LoVo (cell line): Measurements from ENCODE around the gene ARHGAP22.
A peak's percentile ranks its signal among the peaks of the same experiment; 100 is the strongest.

ENCODE experiments used
- DNase-seq: peaks from one replicate; pipeline ENCODE4 v3.0.0-alpha.2; 2016; ENCODE audit warnings: low spot score

Gene ARHGAP22

GRCh38 chr10:48511875-48512231, 93.0 kb downstream of the ARHGAP22 start:
- DNase-seq, result no peak

GRCh38 chr10:48511066-48511874, 93.6 kb downstream of the ARHGAP22 start:
- DNase-seq, result no peak

- no peak for DNase-seq
These were observed 94.7 kb downstream of the ARHGAP22 start for GRCh38 chr10:48509974-48510692.

- DNase-seq, result no peak
These were observed 95.8 kb downstream of the ARHGAP22 start for GRCh38 chr10:48508791-48509772.

- no peak for DNase-seq
These were observed 96.7 kb downstream of the ARHGAP22 start for GRCh38 chr10:48507933-48508790.

- DNase-seq, result no peak
These were observed 97.4 kb downstream of the ARHGAP22 start for GRCh38 chr10:48507494-48507893.

GRCh38 chr10:48506147-48506917, 98.5 kb downstream of the ARHGAP22 start:
- peak; percentile 10 for DNase-seq

- no peak for DNase-seq
These were observed 99.3 kb downstream of the ARHGAP22 start for GRCh38 chr10:48505394-48506112.

- DNase-seq, result no peak
These were observed 100.6 kb downstream of the ARHGAP22 start for GRCh38 chr10:48504141-48504885.

- no peak for DNase-seq
These were observed 101.5 kb downstream of the ARHGAP22 start for GRCh38 chr10:48503293-48503911.

- no peak for DNase-seq
These were observed 102.1 kb downstream of the ARHGAP22 start for GRCh38 chr10:48502791-48503190.

- no peak for DNase-seq
These were observed 102.8 kb downstream of the ARHGAP22 start for GRCh38 chr10:48501787-48502771.

GRCh38 chr10:48501226-48501625, 103.6 kb downstream of the ARHGAP22 start:
- no peak for DNase-seq

- no peak for DNase-seq
These were observed 104.1 kb downstream of the ARHGAP22 start for GRCh38 chr10:48500771-48501170.

GRCh38 chr10:48498940-48499510, 105.8 kb downstream of the ARHGAP22 start:
- DNase-seq, result no peak

GRCh38 chr10:48497780-48498770, 106.8 kb downstream of the ARHGAP22 start:
- DNase-seq, result no peak
